Activated T-cell treated with anti-CD3 and anti-CD28 coated beads, Interleukin-2, amount 50 U/mL, for 4 hours (primary cell): ENCODE results near the gene ARHGAP15. TPM values are rescaled to one million over a fixed set of nuclear protein-coding genes. Genes with fewer than 3 reads are reported as not detected.
A peak's percentile ranks its signal among the peaks of the same experiment; 100 is the strongest.

Experiments
- ATAC-seq, 2 donors: fragments of 200-7000 bp; cut with Tn5 transposase; one replicate each; pipeline ENCODE4 v1.10.0; 2021
- DNase-seq: peaks from one replicate; pipeline ENCODE4 v3.0.0-alpha.2; 2020
- H3K27me3 Mint-ChIP-seq: one replicate; pipeline ENCODE4 v1.8.0; 2021; ENCODE audit warnings: low read depth, mixed read lengths
- H3K36me3 Mint-ChIP-seq: one replicate; pipeline ENCODE4 v1.8.0; 2022; ENCODE audit warnings: mixed read lengths; ENCODE audit not compliant: insufficient read depth
- H3K4me1 Mint-ChIP-seq: one replicate; pipeline ENCODE4 v1.8.0; 2021; ENCODE audit warnings: low read depth, mixed read lengths
- H3K4me3 Mint-ChIP-seq: one replicate; pipeline ENCODE4 v1.8.0; 2021; ENCODE audit warnings: mild to moderate bottlenecking, moderate library complexity, mixed read lengths
- H3K9me3 Mint-ChIP-seq: one replicate; pipeline ENCODE4 v1.8.0; 2021; ENCODE audit warnings: mixed read lengths
- total RNA-seq, 3 donors: library from RNA; stranded (reverse); gene quantifications; one replicate each; pipeline ENCODE4 v1.2.1, GENCODE V29; 2021

Gene ARHGAP15
- total RNA-seq, 3 donors from 2014 or later: 16.3 to 26.5 (median 25.6) TPM

- no peak for DNase-seq
- Mint-ChIP-seq H3K4me1 (peaks cover 90% of the 10 kb centered on the region), H3K27me3 (no peaks in the 10 kb centered on the region), H3K9me3 (no peaks in the 10 kb centered on the region), H3K4me3 (peak overlapping the region; percentile 57), H3K36me3 (peaks cover 14% of the 10 kb centered on the region)
- no peak for ATAC-seq
Observed at GRCh38 chr2:143152219-143152618, 23.0 kb downstream of the ARHGAP15 start.

DNA sequence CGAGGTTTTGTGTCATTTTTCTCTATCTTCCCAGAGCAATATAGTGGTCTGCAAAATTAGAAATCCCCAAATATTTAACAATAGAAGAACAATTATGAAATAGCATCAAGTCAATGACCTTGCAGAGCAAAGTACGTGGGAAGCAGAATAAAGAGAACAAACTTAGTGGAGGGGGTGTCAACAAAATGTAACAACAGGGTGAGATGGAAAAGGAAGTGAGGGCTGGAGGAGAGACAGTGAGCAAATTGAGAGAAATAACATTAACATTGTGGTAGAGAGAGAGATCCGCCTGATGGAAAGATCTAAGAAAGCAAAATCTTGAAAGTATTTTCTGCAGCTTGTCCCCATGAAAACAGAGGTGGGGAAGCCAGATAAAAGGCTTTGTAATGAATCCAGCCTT is 23.4 kb downstream of the ARHGAP15 start:
- H3K4me1 Mint-ChIP-seq: peaks cover 90% of the 10 kb centered on the region
- H3K36me3 Mint-ChIP-seq: peaks cover 12% of the 10 kb centered on the region
- H3K4me3 Mint-ChIP-seq: peak overlapping the region; percentile 57
- no peak for ATAC-seq
- no peaks in the 10 kb centered on the region for H3K9me3 Mint-ChIP-seq
- no peaks in the 10 kb centered on the region for H3K27me3 Mint-ChIP-seq
- DNase-seq: no peak

DNA sequence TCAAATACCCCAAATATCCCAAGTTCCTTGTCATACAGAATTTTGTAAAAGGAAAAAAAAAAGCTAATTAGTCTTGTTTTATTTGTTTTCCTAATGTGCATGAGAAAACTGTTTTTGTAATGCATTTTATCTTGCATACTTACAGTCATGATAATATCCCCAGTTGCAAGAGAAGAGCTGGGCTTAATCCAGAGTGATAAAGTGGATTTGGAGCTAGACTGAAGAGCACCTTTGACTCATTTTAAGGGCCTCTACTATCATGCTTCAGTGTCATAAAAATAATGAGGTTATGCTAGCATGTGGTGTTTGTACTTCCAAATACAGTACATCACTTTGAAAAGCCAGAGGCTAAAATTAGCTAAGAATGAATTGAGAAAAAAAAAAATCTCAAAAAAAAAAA is 26.4 kb downstream of the ARHGAP15 start:
- no peaks in the 10 kb centered on the region for H3K27me3 Mint-ChIP-seq
- no peak for ATAC-seq

GRCh38 chr2:143157001-143157400 is 27.8 kb downstream of the ARHGAP15 start:
- ATAC-seq: no peak
- H3K4me3 Mint-ChIP-seq: no peak overlapping the region
- H3K9me3 Mint-ChIP-seq: no peaks in the 10 kb centered on the region
- peaks cover 20% of the 10 kb centered on the region for H3K36me3 Mint-ChIP-seq
- no peak for DNase-seq
- no peaks in the 10 kb centered on the region for H3K27me3 Mint-ChIP-seq
- peaks cover 87% of the 10 kb centered on the region for H3K4me1 Mint-ChIP-seq

More for the DNA sequence above, 26.4 kb downstream of the ARHGAP15 start:
- Mint-ChIP-seq H3K4me3 (no peak overlapping the region), H3K36me3 (peaks cover 18% of the 10 kb centered on the region), H3K4me1 (peaks cover 87% of the 10 kb centered on the region), H3K9me3 (no peaks in the 10 kb centered on the region)
- no peak for DNase-seq

GRCh38 chr2:143157418-143157817 is 28.2 kb downstream of the ARHGAP15 start:
- H3K4me3 Mint-ChIP-seq: peak overlapping the region; percentile 1
- DNase-seq: no peak
- peaks cover 20% of the 10 kb centered on the region for H3K36me3 Mint-ChIP-seq
- ATAC-seq: peak; percentile 41 to 55
- no peaks in the 10 kb centered on the region for H3K9me3 Mint-ChIP-seq
- H3K4me1 Mint-ChIP-seq: peaks cover 86% of the 10 kb centered on the region
- no peaks in the 10 kb centered on the region for H3K27me3 Mint-ChIP-seq

DNA sequence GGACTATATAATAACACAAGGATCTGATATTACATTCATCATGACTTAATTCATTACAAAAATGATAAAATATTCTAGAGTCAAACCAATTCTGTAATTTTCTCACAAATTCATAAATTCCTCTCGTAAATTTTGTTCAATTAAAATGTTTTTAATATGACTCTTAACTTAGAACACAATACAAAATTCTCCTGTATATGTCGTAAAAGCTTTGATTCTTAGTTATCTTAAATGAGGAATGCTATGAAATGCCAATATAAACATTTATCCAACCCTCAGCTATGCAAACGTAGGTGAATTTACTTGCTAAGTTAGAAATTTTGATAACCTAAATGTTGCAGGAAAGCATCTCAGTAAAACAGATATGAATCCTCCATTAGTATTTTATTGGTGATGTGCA is 28.9 kb downstream of the ARHGAP15 start:
- Mint-ChIP-seq H3K27me3 (no peaks in the 10 kb centered on the region), H3K36me3 (peaks cover 20% of the 10 kb centered on the region), H3K9me3 (no peaks in the 10 kb centered on the region), H3K4me1 (peaks cover 82% of the 10 kb centered on the region), H3K4me3 (no peak overlapping the region)
- DNase-seq (no peak), ATAC-seq (no peak)

DNA sequence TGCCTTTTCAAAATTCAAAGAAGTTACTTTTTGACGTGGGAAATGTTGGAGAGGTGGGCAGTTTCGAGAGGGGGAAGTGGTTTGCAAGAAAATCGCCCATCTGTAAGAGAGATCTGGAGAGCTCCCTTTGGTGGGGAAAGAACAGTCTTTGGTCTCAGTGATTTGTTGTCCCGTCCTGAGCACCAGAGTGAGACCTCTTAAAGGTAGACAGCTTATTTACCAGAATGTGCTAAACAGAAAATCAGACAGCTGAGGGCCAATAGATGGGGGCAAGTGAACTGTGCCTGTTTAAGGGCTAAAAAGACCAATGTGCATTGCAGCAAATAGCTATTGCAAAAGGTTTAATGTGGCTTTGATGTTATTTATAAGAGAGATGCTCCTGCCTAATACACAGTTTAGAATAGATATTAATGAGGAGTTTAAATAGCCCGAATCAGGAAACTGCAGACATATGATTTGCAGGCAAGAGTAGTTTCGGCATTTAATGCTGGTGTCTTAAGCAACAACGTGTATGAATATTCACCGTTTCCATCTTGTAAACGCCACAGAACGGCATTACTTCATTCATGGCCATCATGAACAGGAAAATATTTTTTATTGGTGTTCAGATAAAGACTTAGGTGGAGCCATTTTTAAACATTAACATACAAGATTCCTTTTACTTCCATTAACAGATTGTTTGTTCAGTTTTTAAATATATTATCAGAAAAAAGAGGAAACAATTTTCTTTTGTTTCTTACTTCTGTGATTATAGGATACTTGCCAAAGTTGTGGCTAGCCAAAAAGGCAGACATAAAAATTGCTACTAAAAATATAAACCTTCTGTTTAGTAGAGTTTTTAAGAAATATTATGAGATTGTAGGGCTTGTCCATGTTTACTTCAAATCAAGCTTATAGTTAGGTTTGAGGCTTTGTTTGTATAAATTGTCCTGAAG is 29.6 kb downstream of the ARHGAP15 start:
- no peaks in the 10 kb centered on the region for H3K27me3 Mint-ChIP-seq
- peaks cover 26% of the 10 kb centered on the region for H3K36me3 Mint-ChIP-seq
- H3K4me1 Mint-ChIP-seq: peaks cover 86% of the 10 kb centered on the region
- ATAC-seq: no peak
- no peaks in the 10 kb centered on the region for H3K9me3 Mint-ChIP-seq
- no peak for DNase-seq
- no peak overlapping the region for H3K4me3 Mint-ChIP-seq

DNA sequence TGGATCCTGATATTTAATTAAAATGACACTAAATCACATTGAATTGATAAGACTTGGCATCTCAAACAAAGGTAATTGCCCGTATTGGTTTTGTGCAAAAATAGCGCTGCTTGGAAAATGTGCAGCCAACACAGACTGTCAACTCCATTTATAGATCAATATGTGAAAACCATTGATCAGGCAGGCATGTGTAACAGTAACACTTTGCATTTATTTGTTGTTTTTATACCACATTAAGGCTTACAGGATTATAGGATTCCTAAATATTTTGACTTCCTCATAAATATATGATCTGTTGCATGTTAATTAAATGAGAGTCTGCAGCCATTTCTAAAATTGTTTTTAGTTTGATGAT is 30.2 kb downstream of the ARHGAP15 start:
- H3K4me3 Mint-ChIP-seq: no peak overlapping the region

GRCh38 chr2:143160732-143161707 is 31.8 kb downstream of the ARHGAP15 start:
- peaks cover 80% of the 10 kb centered on the region for H3K4me1 Mint-ChIP-seq
- H3K36me3 Mint-ChIP-seq: peaks cover 26% of the 10 kb centered on the region
- H3K27me3 Mint-ChIP-seq: no peaks in the 10 kb centered on the region
- H3K9me3 Mint-ChIP-seq: no peaks in the 10 kb centered on the region
- H3K4me3 Mint-ChIP-seq: no peak overlapping the region
- ATAC-seq: no peak
- no peak for DNase-seq

More for the DNA sequence above, 30.2 kb downstream of the ARHGAP15 start:
- DNase-seq (no peak), ATAC-seq (no peak)
- H3K27me3 Mint-ChIP-seq: no peaks in the 10 kb centered on the region
- peaks cover 85% of the 10 kb centered on the region for H3K4me1 Mint-ChIP-seq
- no peaks in the 10 kb centered on the region for H3K9me3 Mint-ChIP-seq
- peaks cover 30% of the 10 kb centered on the region for H3K36me3 Mint-ChIP-seq

- Mint-ChIP-seq H3K36me3 (peaks cover 23% of the 10 kb centered on the region), H3K4me1 (peaks cover 79% of the 10 kb centered on the region), H3K4me3 (no peak overlapping the region), H3K27me3 (no peaks in the 10 kb centered on the region), H3K9me3 (no peaks in the 10 kb centered on the region)
- peak; percentile 92 to 95 for ATAC-seq
- peak; percentile 59 for DNase-seq
Observed at GRCh38 chr2:143162123-143162837, 33.1 kb downstream of the ARHGAP15 start.

DNA sequence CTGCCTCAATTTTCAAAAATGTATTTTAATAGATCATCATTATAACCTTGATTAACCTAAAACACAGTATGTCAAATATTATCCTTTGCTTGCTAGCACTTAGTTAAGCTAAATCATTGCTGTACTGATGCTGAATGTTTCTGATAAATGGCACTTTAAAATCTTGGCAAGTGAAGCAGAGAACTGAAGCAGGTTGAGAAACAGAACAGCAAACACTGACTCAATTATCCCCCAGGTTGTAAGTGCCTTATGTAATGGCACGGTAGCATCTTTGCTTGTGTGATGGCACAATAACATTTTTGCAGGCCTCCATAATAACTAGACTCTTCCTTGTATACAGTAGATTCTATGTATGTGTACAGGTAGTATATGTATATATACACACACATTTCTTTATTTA is 33.8 kb downstream of the ARHGAP15 start:
- Mint-ChIP-seq H3K27me3 (no peaks in the 10 kb centered on the region), H3K4me1 (peaks cover 78% of the 10 kb centered on the region), H3K36me3 (peaks cover 25% of the 10 kb centered on the region), H3K4me3 (no peak overlapping the region), H3K9me3 (no peaks in the 10 kb centered on the region)
- no peak for DNase-seq
- no peak for ATAC-seq

- H3K4me3 Mint-ChIP-seq: no peak overlapping the region
- peaks cover 22% of the 10 kb centered on the region for H3K36me3 Mint-ChIP-seq
- H3K9me3 Mint-ChIP-seq: no peaks in the 10 kb centered on the region
- peaks cover 74% of the 10 kb centered on the region for H3K4me1 Mint-ChIP-seq
- H3K27me3 Mint-ChIP-seq: no peaks in the 10 kb centered on the region
- ATAC-seq (no peak), DNase-seq (no peak)
Observed at GRCh38 chr2:143163499-143163898, 34.3 kb downstream of the ARHGAP15 start.

GRCh38 chr2:143165291-143165690 is 36.1 kb downstream of the ARHGAP15 start:
- Mint-ChIP-seq H3K9me3 (no peaks in the 10 kb centered on the region), H3K4me3 (no peak overlapping the region), H3K36me3 (peaks cover 23% of the 10 kb centered on the region), H3K27me3 (no peaks in the 10 kb centered on the region), H3K4me1 (peaks cover 73% of the 10 kb centered on the region)
- ATAC-seq (no peak), DNase-seq (no peak)

DNA sequence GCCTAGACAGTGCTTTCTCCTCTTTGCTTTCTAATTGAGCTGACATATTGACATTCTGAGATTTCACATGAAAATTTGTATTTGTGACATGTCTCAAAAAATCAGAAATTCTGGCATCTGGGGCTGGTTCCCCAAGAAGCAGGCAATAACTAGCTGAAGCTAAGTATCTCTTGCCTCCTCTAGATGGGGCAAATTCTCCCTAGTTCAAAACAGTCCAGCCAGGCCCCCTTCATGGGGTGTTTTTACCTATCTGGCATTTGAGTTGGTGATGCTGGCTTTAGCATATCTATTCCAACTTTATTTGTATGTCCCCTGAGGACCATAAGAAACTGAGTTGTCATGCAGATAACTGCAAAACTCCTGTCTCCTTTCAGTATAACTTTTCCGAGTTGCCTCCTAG is 39.9 kb downstream of the ARHGAP15 start:
- peaks cover 76% of the 10 kb centered on the region for H3K4me1 Mint-ChIP-seq
- DNase-seq (no peak), ATAC-seq (no peak)
- H3K4me3 Mint-ChIP-seq: no peak overlapping the region
- H3K9me3 Mint-ChIP-seq: no peaks in the 10 kb centered on the region
- H3K36me3 Mint-ChIP-seq: peaks cover 21% of the 10 kb centered on the region
- H3K27me3 Mint-ChIP-seq: no peaks in the 10 kb centered on the region
